ENCODE data around the gene PPP4R3A.

The PPP4R3A gene

GRCh38 chr14:91418387-91419043 lies 91.6 kb downstream of the PPP4R3A start:
- Histone ChIP-seq H3K27me3 (ENCODE audit: insufficient read depth, low read length, poor library complexity) (no peaks in the 10 kb centered on the region), H3K23ac (ENCODE audit: low read length) (no peak overlapping the region), H3K9ac (ENCODE audit: low read length) (peak overlapping the region; percentile 47), H4K5ac (ENCODE audit: low read length) (no peak overlapping the region), H3K79me2 (ENCODE audit: control insufficient read depth, insufficient read depth, low read length) (peaks cover 25% of the 10 kb centered on the region), H2AK5ac (ENCODE audit: low read length) (no peak overlapping the region), H3K4me3 (ENCODE audit: low read length) (no peak overlapping the region), H3K18ac (ENCODE audit: low read length) (peak overlapping the region; percentile 94), H3K56ac (ENCODE audit: low read length) (peak overlapping the region; percentile 84), H3K4me2 (ENCODE audit: low read length) (peak overlapping the region; percentile 65), H3K79me1 (ENCODE audit: low read length) (peaks cover 6% of the 10 kb centered on the region), H3K36me3 (ENCODE audit: control insufficient read depth, insufficient read depth, low read length) (no peaks in the 10 kb centered on the region), H3K4me1 (ENCODE audit: control insufficient read depth, low read depth, low read length) (peaks cover 9% of the 10 kb centered on the region), H2BK5ac (ENCODE audit: low read length) (no peak overlapping the region), H4K8ac (ENCODE audit: low read depth, low read length) (no peak overlapping the region), H2BK120ac (ENCODE audit: low read depth, low read length) (no peak overlapping the region), H3K4ac (ENCODE audit: low read depth, low read length) (peak overlapping the region; percentile 81), H2BK15ac (replicated peaks; ENCODE audit: low read depth) (no peak overlapping the region), H3K27ac (ENCODE audit: low read depth, low read length) (no peak overlapping the region)
- peak; percentile 93 for DNase-seq
- no CpG with 5 or more reads among the region's 42 CpGs for WGBS (ENCODE audit: extremely low coverage, insufficient coverage, low lambda C conversion rate)

- H3K79me2 ChIP-seq (ENCODE audit: control insufficient read depth, insufficient read depth, low read length), result peaks cover 28% of the 10 kb centered on the region
- DNase-seq, result peak; percentile 65
- H3K56ac ChIP-seq (ENCODE audit: low read length), result peak overlapping the region; percentile 84
- H3K4me1 ChIP-seq (ENCODE audit: control insufficient read depth, low read depth, low read length), result peaks cover 12% of the 10 kb centered on the region
- no peak overlapping the region for H3K23ac ChIP-seq (ENCODE audit: low read length)
- no peaks in the 10 kb centered on the region for H3K36me3 ChIP-seq (ENCODE audit: control insufficient read depth, insufficient read depth, low read length)
- no peak overlapping the region for H2BK15ac ChIP-seq (replicated peaks; ENCODE audit: low read depth)
- H3K27me3 ChIP-seq (ENCODE audit: insufficient read depth, low read length, poor library complexity), result no peaks in the 10 kb centered on the region
- peak overlapping the region; percentile 47 for H3K9ac ChIP-seq (ENCODE audit: low read length)
- H2AK5ac ChIP-seq (ENCODE audit: low read length), result no peak overlapping the region
- H3K4ac ChIP-seq (ENCODE audit: low read depth, low read length), result peak overlapping the region; percentile 81
- no peak overlapping the region for H3K4me3 ChIP-seq (ENCODE audit: low read length)
- H2BK5ac ChIP-seq (ENCODE audit: low read length), result no peak overlapping the region
- peaks cover 7% of the 10 kb centered on the region for H3K79me1 ChIP-seq (ENCODE audit: low read length)
- no peak overlapping the region for H3K27ac ChIP-seq (ENCODE audit: low read depth, low read length)
- no CpG with 5 or more reads among the region's 53 CpGs for WGBS (ENCODE audit: extremely low coverage, insufficient coverage, low lambda C conversion rate)
- peak overlapping the region; percentile 94 for H4K8ac ChIP-seq (ENCODE audit: low read depth, low read length)
- H4K5ac ChIP-seq (ENCODE audit: low read length), result no peak overlapping the region
- H3K18ac ChIP-seq (ENCODE audit: low read length), result peak overlapping the region; percentile 94
- no peak overlapping the region for H2BK120ac ChIP-seq (ENCODE audit: low read depth, low read length)
- H3K4me2 ChIP-seq (ENCODE audit: low read length), result peak overlapping the region; percentile 65
These were observed 92.1 kb downstream of the PPP4R3A start for GRCh38 chr14:91417983-91418386.

GRCh38 chr14:91417120-91417982 lies 92.8 kb downstream of the PPP4R3A start, which contains the start of gene CCDC88C:
CCDC88C (minus strand) TSS chr14:91417820; CDS start chr14:91417690, 130 bp downstream.
- DNase-seq, result peak; percentile 70
- peak within 1 kb of the TSS; percentile 58 for H3K27ac ChIP-seq (ENCODE audit: low read depth, low read length)
- no CpG with 5 or more reads among the region's 103 CpGs for WGBS (ENCODE audit: extremely low coverage, insufficient coverage, low lambda C conversion rate)

GRCh38 chr14:91416744-91417119 lies 93.4 kb downstream of the PPP4R3A start:
- H3K18ac ChIP-seq (ENCODE audit: low read length), result peak overlapping the region; percentile 95
- H2BK120ac ChIP-seq (ENCODE audit: low read depth, low read length), result no peak overlapping the region
- peak overlapping the region; percentile 91 for H3K56ac ChIP-seq (ENCODE audit: low read length)
- peaks cover 9% of the 10 kb centered on the region for H3K79me1 ChIP-seq (ENCODE audit: low read length)
- peak; percentile 51 for DNase-seq
- no peak overlapping the region for H4K5ac ChIP-seq (ENCODE audit: low read length)
- peak overlapping the region; percentile 83 for H3K9ac ChIP-seq (ENCODE audit: low read length)
- no peaks in the 10 kb centered on the region for H3K36me3 ChIP-seq (ENCODE audit: control insufficient read depth, insufficient read depth, low read length)
- H3K27me3 ChIP-seq (ENCODE audit: insufficient read depth, low read length, poor library complexity), result no peaks in the 10 kb centered on the region
- no peak overlapping the region for H2AK5ac ChIP-seq (ENCODE audit: low read length)
- H2BK5ac ChIP-seq (ENCODE audit: low read length), result no peak overlapping the region
- no CpG with 5 or more reads among the region's 19 CpGs for WGBS (ENCODE audit: extremely low coverage, insufficient coverage, low lambda C conversion rate)
- no peak overlapping the region for H2BK15ac ChIP-seq (replicated peaks; ENCODE audit: low read depth)
- H3K79me2 ChIP-seq (ENCODE audit: control insufficient read depth, insufficient read depth, low read length), result peaks cover 31% of the 10 kb centered on the region
- no peak overlapping the region for H3K23ac ChIP-seq (ENCODE audit: low read length)
- peak overlapping the region; percentile 83 for H3K4ac ChIP-seq (ENCODE audit: low read depth, low read length)
- peak overlapping the region; percentile 90 for H3K4me2 ChIP-seq (ENCODE audit: low read length)
- H3K27ac ChIP-seq (ENCODE audit: low read depth, low read length), result peak overlapping the region; percentile 58
- peaks cover 14% of the 10 kb centered on the region for H3K4me1 ChIP-seq (ENCODE audit: control insufficient read depth, low read depth, low read length)
- no peak overlapping the region for H4K8ac ChIP-seq (ENCODE audit: low read depth, low read length)
- peak overlapping the region; percentile 80 for H3K4me3 ChIP-seq (ENCODE audit: low read length)

More at GRCh38 chr14:91417120-91417982, 92.8 kb downstream of the PPP4R3A start, which contains the start of gene CCDC88C:
- Histone ChIP-seq H3K79me1 (ENCODE audit: low read length) (peaks cover 9% of the 10 kb centered on the region), H3K36me3 (ENCODE audit: control insufficient read depth, insufficient read depth, low read length) (no peaks in the 10 kb centered on the region), H3K79me2 (ENCODE audit: control insufficient read depth, insufficient read depth, low read length) (peaks cover 31% of the 10 kb centered on the region), H4K8ac (ENCODE audit: low read depth, low read length) (peak within 1 kb of the TSS; percentile 98), H2AK5ac (ENCODE audit: low read length) (no peak within 1 kb of the TSS), H3K4ac (ENCODE audit: low read depth, low read length) (peak within 1 kb of the TSS; percentile 83), H3K4me3 (ENCODE audit: low read length) (peak within 1 kb of the TSS; percentile 80), H3K56ac (ENCODE audit: low read length) (peak within 1 kb of the TSS; percentile 91), H3K18ac (ENCODE audit: low read length) (peak within 1 kb of the TSS; percentile 95), H3K23ac (ENCODE audit: low read length) (peak within 1 kb of the TSS; percentile 76), H4K5ac (ENCODE audit: low read length) (no peak within 1 kb of the TSS), H3K4me2 (ENCODE audit: low read length) (peak within 1 kb of the TSS; percentile 90), H3K27me3 (ENCODE audit: insufficient read depth, low read length, poor library complexity) (no peaks in the 10 kb centered on the region), H2BK15ac (replicated peaks; ENCODE audit: low read depth) (no peak within 1 kb of the TSS), H3K4me1 (ENCODE audit: control insufficient read depth, low read depth, low read length) (peaks cover 14% of the 10 kb centered on the region), H3K9ac (ENCODE audit: low read length) (peak within 1 kb of the TSS; percentile 83), H2BK120ac (ENCODE audit: low read depth, low read length) (no peak within 1 kb of the TSS), H2BK5ac (ENCODE audit: low read length) (no peak within 1 kb of the TSS)

- Histone ChIP-seq H3K56ac (ENCODE audit: low read length) (peak overlapping the region; percentile 91), H3K4me1 (ENCODE audit: control insufficient read depth, low read depth, low read length) (peaks cover 14% of the 10 kb centered on the region), H2BK5ac (ENCODE audit: low read length) (no peak overlapping the region), H3K27me3 (ENCODE audit: insufficient read depth, low read length, poor library complexity) (no peaks in the 10 kb centered on the region), H3K18ac (ENCODE audit: low read length) (peak overlapping the region; percentile 95), H3K9ac (ENCODE audit: low read length) (peak overlapping the region; percentile 83), H3K4ac (ENCODE audit: low read depth, low read length) (no peak overlapping the region), H3K23ac (ENCODE audit: low read length) (peak overlapping the region; percentile 11), H3K36me3 (ENCODE audit: control insufficient read depth, insufficient read depth, low read length) (no peaks in the 10 kb centered on the region), H3K27ac (ENCODE audit: low read depth, low read length) (no peak overlapping the region), H3K4me3 (ENCODE audit: low read length) (peak overlapping the region; percentile 80), H4K8ac (ENCODE audit: low read depth, low read length) (no peak overlapping the region), H3K79me1 (ENCODE audit: low read length) (peaks cover 12% of the 10 kb centered on the region), H3K79me2 (ENCODE audit: control insufficient read depth, insufficient read depth, low read length) (peaks cover 35% of the 10 kb centered on the region), H2BK15ac (replicated peaks; ENCODE audit: low read depth) (no peak overlapping the region), H3K4me2 (ENCODE audit: low read length) (peak overlapping the region; percentile 90), H2AK5ac (ENCODE audit: low read length) (no peak overlapping the region), H4K5ac (ENCODE audit: low read length) (no peak overlapping the region), H2BK120ac (ENCODE audit: low read depth, low read length) (no peak overlapping the region)
- WGBS (ENCODE audit: extremely low coverage, insufficient coverage, low lambda C conversion rate), result no CpG with 5 or more reads among the region's 18 CpGs
- DNase-seq, result no peak
These were observed 94.0 kb downstream of the PPP4R3A start for GRCh38 chr14:91415794-91416743.

Measured in mesendoderm (in vitro differentiated cells).